Measurements from ENCODE around the gene ITPRID2.
"Not testable (repeated sequence)": the region's sequence is repeated elsewhere in the genome, so short reads cannot be mapped to it uniquely, and the experiment has no call there.

The ITPRID2 gene

DNA sequence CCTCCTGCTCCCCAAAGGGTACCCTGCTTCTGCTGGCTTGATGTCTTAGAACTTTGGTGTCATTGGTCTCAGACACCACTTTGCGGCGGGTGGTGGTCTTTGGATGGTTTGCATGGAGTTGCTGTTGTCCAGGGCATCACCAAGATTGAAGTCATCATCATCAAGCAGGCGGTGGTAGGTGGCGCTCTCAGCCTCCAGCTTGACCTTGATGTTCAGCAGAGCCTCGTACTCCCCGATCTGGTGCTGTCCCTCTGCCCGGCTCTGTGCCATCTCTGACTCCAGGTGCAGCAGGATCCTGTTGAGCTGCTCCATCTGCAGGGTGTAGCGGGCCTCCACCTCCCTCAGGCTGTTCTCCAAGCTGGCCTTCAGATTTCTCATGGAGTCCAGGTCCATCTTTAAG, 69.6 kb downstream of the ITPRID2 start:
- DNase-seq, result not testable (repeated sequence)

DNA sequence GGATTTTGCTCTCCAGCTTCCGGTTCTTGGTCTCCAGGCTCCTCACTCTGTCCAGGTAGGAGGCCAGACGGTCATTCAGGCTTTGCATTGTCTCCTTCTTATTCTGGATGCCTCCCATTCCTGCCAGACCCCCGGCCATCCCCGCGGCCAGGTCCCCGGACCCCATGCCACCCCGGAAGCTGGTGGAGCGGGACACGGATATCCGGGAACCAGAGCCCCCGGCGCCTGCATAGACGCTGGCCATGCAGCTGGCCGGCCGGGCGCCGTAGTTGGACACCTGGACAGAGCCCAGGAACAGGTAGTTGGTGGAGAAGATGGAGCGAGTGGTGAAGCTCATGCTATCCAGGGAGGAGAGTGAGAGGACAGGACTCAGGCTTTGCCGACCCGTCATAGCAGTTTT, 70.6 kb downstream of the ITPRID2 start:
- no peak for DNase-seq

DNA sequence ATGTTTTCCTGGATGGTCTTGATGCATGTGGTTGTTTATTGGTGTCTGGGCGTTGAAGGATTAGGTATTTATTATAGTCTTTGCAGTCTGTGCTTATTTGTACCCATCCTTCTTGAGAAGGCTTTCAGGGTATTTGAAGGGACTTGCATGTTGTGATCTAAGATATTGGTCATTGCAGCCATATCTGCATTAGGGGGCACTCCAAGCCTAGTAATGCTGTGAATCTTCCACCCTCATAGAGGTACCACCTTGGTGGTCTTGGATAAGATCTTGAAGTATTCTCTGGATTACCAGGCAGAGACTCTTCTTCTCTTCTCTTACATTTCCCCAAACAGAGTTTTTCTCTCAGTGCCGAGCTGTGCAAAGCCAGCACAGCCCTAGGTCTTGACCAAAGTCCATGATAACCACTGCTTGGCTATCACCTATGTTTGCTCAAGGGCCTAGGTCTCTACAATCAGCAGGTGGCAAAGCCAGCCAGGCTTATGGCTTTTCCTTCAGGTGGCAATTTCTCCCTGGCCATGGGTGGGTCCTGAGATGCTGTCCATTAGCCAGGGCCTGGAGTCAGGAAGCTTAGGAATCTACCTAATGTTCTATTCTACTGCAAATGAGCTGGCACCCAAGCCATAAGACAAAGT, 78.7 kb downstream of the ITPRID2 start:
- DNase-seq, result no peak

DNA sequence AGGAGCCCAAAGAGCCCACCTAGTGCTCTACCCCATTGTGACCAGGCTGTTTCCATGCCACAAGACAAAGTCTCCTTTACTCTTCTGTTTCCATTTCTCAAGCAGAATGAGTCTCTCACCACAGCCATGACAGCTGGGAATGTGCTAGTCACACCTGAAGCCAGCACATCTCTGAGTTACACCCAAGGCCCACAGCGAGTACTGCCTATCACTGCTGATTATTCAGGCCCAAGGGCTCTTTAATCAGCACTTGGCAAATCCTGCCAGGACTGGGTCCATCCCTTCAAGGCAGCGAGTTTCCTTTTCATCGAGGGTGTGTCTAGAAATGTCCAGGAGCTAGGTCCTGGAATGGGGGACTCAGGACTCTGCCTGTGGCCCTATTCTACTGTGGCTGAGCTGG, 79.5 kb downstream of the ITPRID2 start:
- no peak for DNase-seq

DNA sequence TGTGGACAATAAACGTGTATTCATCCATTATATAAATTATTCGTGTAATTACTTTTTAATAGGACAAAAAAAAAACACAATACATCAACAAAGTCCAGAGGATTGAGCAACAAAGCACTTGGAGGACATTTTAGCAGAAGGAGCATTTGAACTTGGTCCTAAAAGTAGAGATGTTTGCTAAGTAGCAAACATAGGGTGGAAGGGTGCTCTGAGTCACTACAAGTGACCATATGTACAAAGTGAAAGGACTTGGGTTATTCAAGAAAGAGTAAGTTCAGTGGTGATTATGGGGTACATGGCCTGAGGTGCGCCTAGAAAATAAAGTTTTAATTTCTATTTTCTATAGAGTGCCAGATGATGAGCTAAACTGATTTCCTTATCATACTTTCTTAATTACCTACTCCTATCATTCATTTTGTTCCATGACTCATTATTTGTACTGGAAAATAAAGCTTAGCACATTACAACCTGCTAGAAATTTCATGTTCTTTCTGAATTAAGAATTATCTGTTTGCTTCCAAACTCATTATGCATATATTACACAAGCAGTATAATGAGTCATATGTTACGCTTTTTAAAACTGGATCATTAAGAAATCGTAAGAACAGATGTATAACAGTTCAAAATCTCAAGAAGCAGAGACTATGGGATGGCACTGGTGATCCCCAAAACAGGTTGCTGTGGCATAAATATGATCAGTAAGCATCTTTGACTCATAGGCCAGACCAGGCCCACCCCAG, 81.1 kb downstream of the ITPRID2 start:
- DNase-seq, result no peak

DNA sequence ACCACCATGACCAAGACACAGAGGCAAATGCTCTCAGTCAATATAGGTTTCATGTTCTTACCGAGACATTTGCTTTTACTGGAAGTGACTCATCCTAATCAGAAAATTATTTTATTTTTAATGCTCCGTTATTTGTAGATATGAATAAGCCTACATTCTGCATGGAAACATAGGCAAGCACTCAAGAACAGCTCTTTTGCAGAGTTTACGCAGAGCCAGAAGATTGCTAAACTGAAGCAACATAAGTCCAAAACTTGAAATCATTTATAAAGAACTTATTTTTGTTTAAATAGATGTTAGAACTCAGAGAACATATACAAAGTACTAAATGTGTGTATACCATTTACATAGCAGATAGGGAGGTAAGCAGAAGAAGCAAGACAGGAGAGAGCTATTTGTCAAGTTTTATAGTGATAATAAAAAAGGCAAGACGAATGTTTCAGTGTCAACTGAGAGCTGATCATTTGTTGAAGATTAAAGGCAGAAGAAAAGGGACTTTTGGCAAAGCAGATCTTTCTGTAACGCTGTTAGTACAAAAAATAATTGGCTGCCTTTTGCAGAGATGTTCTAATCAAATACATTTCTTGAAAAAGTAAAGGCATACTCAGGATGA, 81.7 kb downstream of the ITPRID2 start:
- DNase-seq, result no peak

DNA sequence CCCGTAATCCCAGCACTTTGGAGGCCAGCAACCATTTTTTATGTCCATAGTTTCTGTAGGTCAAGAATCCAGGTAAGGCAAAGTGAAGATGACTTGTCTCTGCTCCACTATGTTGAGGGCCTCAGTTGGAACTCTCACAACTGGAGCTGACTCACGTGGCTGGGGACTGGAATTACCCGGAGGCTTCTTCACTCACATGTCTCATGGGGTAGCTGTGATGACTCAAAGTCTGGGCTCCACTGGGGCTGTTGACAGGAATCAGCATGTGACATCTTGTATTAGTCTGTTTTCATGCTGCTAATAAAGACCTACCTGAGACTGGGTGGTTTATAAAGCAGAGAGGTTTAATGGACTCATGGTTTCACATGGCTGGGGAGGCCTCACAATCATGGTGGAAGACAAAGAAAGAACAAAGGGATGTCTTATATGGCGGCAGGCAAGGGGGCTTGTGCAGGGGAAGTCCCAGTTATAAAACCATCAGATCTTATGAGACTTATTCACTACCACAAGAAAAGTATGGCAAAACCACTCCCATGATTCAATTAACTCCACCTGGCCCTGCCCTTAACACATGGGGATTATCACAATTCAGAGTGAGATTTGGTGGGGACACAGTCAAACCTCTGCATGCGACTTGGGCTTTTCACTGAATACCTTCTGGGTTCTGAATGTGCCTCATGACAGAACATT, 86.3 kb downstream of the ITPRID2 start:
- DNase-seq, result no peak

DNA sequence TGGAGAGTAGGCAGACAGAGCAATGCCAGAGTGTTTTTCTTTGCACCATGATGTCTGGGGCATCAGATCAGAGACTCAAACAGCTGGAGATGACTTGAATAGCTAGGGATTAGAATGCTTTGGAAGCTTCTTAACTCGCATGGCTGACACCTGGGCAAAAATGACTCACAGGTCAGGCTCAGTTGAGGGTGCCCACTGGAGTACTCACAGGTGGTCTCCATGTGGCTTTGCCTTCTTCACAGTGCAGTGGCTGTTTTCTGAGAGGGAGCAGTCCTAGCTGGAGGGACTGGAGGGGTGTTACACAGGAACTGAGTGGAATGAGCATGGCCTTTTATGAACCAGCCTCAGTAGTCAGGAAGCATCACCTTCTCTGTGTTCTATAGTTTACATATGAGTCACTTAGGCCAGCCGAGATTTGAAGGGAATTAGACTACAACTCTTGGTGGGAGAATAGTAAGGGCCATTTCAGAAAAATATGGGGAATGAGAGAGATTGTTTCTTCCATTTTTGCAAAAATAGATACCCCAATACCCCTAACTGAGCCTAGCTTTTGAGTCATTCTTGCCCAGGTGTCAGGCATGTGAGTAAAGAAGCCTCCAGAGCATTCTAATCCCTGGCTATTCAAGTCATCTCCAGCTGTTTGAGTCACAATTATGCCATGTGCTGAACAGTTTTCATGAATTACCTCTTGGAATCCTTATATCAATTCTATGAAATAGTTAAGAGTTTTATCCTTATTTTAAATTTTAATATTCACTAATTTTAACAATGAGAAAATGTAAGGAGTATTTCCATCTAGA, 87.0 kb downstream of the ITPRID2 start:
- no peak for DNase-seq

Measured in CD4-positive, alpha-beta T cell treated with Interferon alpha-2 for 1 hour (primary cell).